H1 (cell line): ENCODE data around the gene CPXM2. TPM values are rescaled to one million over a fixed set of nuclear protein-coding genes. Genes with fewer than 3 reads are reported as not detected.

Experiments
- CTCF ChIA-PET: fragments of 300-600 bp; sonication (Branson Sonifier 250); formaldehyde crosslinking; loops from one replicate; lab custom pipeline; 2021; ENCODE audit not compliant: partially characterized antibody; lab: Charles Lee
- POLR2A ChIA-PET: fragments of 300-600 bp; sonication (Branson Sonifier 250); formaldehyde crosslinking; loops from one replicate; lab custom pipeline; 2021; ENCODE audit warnings: inconsistent platforms; ENCODE audit not compliant: partially characterized antibody; lab: Charles Lee
- DNase-seq, 2 experiments: peaks; one replicate each; pipeline versions ENCODE4 v3.0.0 to v3.0.0-alpha.2; 2010 to 2022; ENCODE audit warnings: low spot score in 2 of 2, low read depth in 1 of 2, mixed read lengths in 1 of 2
- FAIRE-seq: peaks from 2 replicates; lab custom pipeline; 2011; peaks lifted over from hg19 to GRCh38; lab: Jason Lieb, UNC
- H2AFZ ChIP-seq: 2 replicates; pipeline ENCODE4 v1.8.1; 2012; ENCODE audit warnings: low read length, inconsistent platforms
- H2AK5ac ChIP-seq: 2 replicates; pipeline ENCODE4 v1.6.1; 2013; ENCODE audit warnings: low read depth, low read length
- H2BK120ac ChIP-seq: replicated peaks from 2 replicates; pipeline ENCODE3; 2013; ENCODE audit warnings: low read depth, low read length, inconsistent platforms
- H2BK12ac ChIP-seq: 2 replicates; pipeline ENCODE4 v1.6.1; 2013; ENCODE audit warnings: low read depth, low read length
- H2BK15ac ChIP-seq: 2 replicates; pipeline ENCODE4 v1.6.1; 2013; ENCODE audit warnings: low read length
- H2BK20ac ChIP-seq: 2 replicates; pipeline ENCODE4 v1.6.1; 2013; ENCODE audit warnings: low read length
- H2BK5ac ChIP-seq: 2 replicates; pipeline ENCODE4 v1.6.1; 2013; ENCODE audit warnings: low read depth, low read length
- H3K14ac ChIP-seq: 2 replicates; pipeline ENCODE4 v1.6.1; 2013; ENCODE audit warnings: inconsistent platforms; ENCODE audit not compliant: insufficient read length
- H3K18ac ChIP-seq: 2 replicates; pipeline ENCODE4 v1.6.1; 2013; ENCODE audit warnings: low read length; ENCODE audit errors: extremely low read depth
- H3K23ac ChIP-seq: 2 replicates; pipeline ENCODE4 v1.6.1; 2013; ENCODE audit warnings: inconsistent platforms; ENCODE audit not compliant: insufficient read length
- H3K23me2 ChIP-seq: 2 replicates; pipeline ENCODE4 v1.6.1; 2013; ENCODE audit warnings: low read depth, low read length
- H3K27ac ChIP-seq: 2 replicates; pipeline ENCODE4 v1.6.1; 2011; ENCODE audit warnings: low read depth, low read length, inconsistent platforms
- H3K27me3 ChIP-seq, 4 experiments: replicated peaks in 1 of 4; 1 replicate in 1 of 4; 2 replicates in 3 of 4; pipeline versions ENCODE4 v1.6.1 to v1.8.1; 2011 to 2013; ENCODE audit warnings: low read length in 3 of 4, mild to moderate bottlenecking in 3 of 4, inconsistent platforms in 2 of 4, mixed read lengths in 2 of 4, moderate library complexity in 1 of 4; ENCODE audit not compliant: control insufficient read depth in 3 of 4, insufficient read depth in 3 of 4; ENCODE audit errors: extremely low read depth in 1 of 4
- H3K36me3 ChIP-seq, 4 experiments: 2 replicates each; pipeline versions ENCODE4 v1.6.1 to v1.8.1; 2011 to 2013; ENCODE audit warnings: mild to moderate bottlenecking in 4 of 4, low read length in 3 of 4, moderate library complexity in 2 of 4, control low read depth in 1 of 4, inconsistent platforms in 1 of 4; ENCODE audit not compliant: insufficient read depth in 4 of 4, control insufficient read depth in 2 of 4
- H3K4ac ChIP-seq: replicated peaks from 2 replicates; pipeline ENCODE3; 2013; ENCODE audit warnings: low read length, low read depth, mixed read lengths, inconsistent platforms; ENCODE audit not compliant: insufficient read length
- H3K4me1 ChIP-seq, 4 experiments: replicated peaks in 1 of 4; 1 replicate in 1 of 4; 2 replicates in 3 of 4; pipeline versions ENCODE4 v1.6.1 to v1.8.1; 2011 to 2013; ENCODE audit warnings: low read length in 3 of 4, inconsistent platforms in 2 of 4, mixed read lengths in 1 of 4; ENCODE audit not compliant: insufficient read depth in 4 of 4, control insufficient read depth in 3 of 4
- H3K4me2 ChIP-seq, 2 experiments: 2 replicates each; pipeline versions ENCODE4 v1.6.1 to v1.8.1; 2011 to 2013; ENCODE audit warnings: low read depth in 2 of 2, low read length in 2 of 2, control low read depth in 1 of 2, inconsistent platforms in 1 of 2, mild to moderate bottlenecking in 1 of 2; ENCODE audit not compliant: insufficient read depth in 1 of 2
- H3K4me3 ChIP-seq, 4 experiments: fragments of 200-600, 300-600 bp in 1 of 4; sonication (generic), shearing (Covaris generic), sonication (Bioruptor Twin) in 1 of 4; 2 replicates each; pipeline versions ENCODE4 v1.5.1 to v1.8.1; 2011 to 2016; ENCODE audit warnings: low read length in 4 of 4, low read depth in 3 of 4, control low read depth in 2 of 4, inconsistent platforms in 2 of 4, mild to moderate bottlenecking in 2 of 4, mixed read lengths in 1 of 4, moderate library complexity in 1 of 4; ENCODE audit not compliant: insufficient read depth in 2 of 4; ENCODE audit errors: extremely low read depth in 1 of 4
- H3K56ac ChIP-seq: replicated peaks from 2 replicates; pipeline ENCODE3; 2013; ENCODE audit warnings: low read depth, mild to moderate bottlenecking, mixed read lengths, low read length, inconsistent platforms; ENCODE audit not compliant: insufficient read length
- H3K79me1 ChIP-seq: 2 replicates; pipeline ENCODE4 v1.6.1; 2013; ENCODE audit warnings: low read depth, low read length, control low read depth
- H3K79me2 ChIP-seq, 2 experiments: 2 replicates each; pipeline versions ENCODE4 v1.6.1 to v1.8.1; 2012 to 2013; ENCODE audit warnings: low read length in 2 of 2, mild to moderate bottlenecking in 2 of 2, inconsistent platforms in 1 of 2; ENCODE audit not compliant: insufficient read depth in 2 of 2, control insufficient read depth in 1 of 2
- H3K9ac ChIP-seq, 4 experiments: replicated peaks in 1 of 4; 1 replicate in 1 of 4; 2 replicates in 3 of 4; pipeline versions ENCODE4 v1.6.1 to v1.8.1; 2011 to 2013; ENCODE audit warnings: low read depth in 3 of 4, low read length in 3 of 4, control low read depth in 2 of 4, mild to moderate bottlenecking in 2 of 4, moderate library complexity in 2 of 4, inconsistent platforms in 1 of 4; ENCODE audit errors: extremely low read depth in 1 of 4
- H3K9me3 ChIP-seq, 2 experiments: 2 replicates each; pipeline versions ENCODE4 v1.6.1 to v1.8.1; 2012 to 2013; ENCODE audit warnings: mild to moderate bottlenecking in 2 of 2, moderate library complexity in 2 of 2, control low read depth in 1 of 2, inconsistent platforms in 1 of 2, low read depth in 1 of 2, low read length in 1 of 2, mixed read lengths in 1 of 2; ENCODE audit not compliant: insufficient read depth in 2 of 2
- H4K20me1 ChIP-seq, 2 experiments: replicated peaks in 1 of 2; 2 replicates each; pipeline versions ENCODE3 to v1.8.1; 2011 to 2013; ENCODE audit warnings: inconsistent platforms in 2 of 2, low read length in 2 of 2, mild to moderate bottlenecking in 1 of 2; ENCODE audit not compliant: insufficient read depth in 2 of 2, control insufficient read depth in 1 of 2
- H4K5ac ChIP-seq: 2 replicates; pipeline ENCODE4 v1.6.1; 2013; ENCODE audit warnings: low read length, low read depth, mixed read lengths, inconsistent platforms; ENCODE audit not compliant: insufficient read length
- H4K8ac ChIP-seq: 2 replicates; pipeline ENCODE4 v1.8.0; 2013; ENCODE audit warnings: mild to moderate bottlenecking, moderate library complexity, low read length, inconsistent platforms; ENCODE audit not compliant: insufficient read depth; ENCODE audit errors: extremely low read depth
- H4K91ac ChIP-seq: replicated peaks from 2 replicates; pipeline ENCODE3; 2013; ENCODE audit warnings: low read length, mixed read lengths, inconsistent platforms; ENCODE audit not compliant: insufficient read length
- TAF7 ChIP-seq: optimal IDR thresholded peaks from 2 replicates; pipeline ENCODE3; 2011; ENCODE audit warnings: low read depth, mild to moderate bottlenecking, inconsistent platforms, low read length, moderate library complexity, borderline replicate concordance
- TBP ChIP-seq: IDR thresholded peaks from 2 replicates; pipeline ENCODE4 v1.6.1; 2011; ENCODE audit warnings: low read depth, low read length, improper control_type of control experiment
- WGBS, 2 experiments: shearing (Covaris generic) in 1 of 2; methylation state at CpG; one replicate each; pipeline versions ENCODE4 v1.1.6 to v1.1.7; 2013 to 2015; ENCODE audit warnings: low lambda C conversion rate in 2 of 2, mixed read lengths in 2 of 2, inconsistent platforms in 1 of 2, low coverage in 1 of 2, missing lambda C conversion rate in 1 of 2; ENCODE audit not compliant: insufficient replicate concordance in 2 of 2, insufficient coverage in 1 of 2, insufficient read length in 1 of 2; ENCODE audit errors: extremely low coverage in 1 of 2, missing lambda C conversion rate in 1 of 2; 5-methylcytosine and 5-hydroxymethylcytosine counted together
- polyA plus RNA-seq, 7 experiments: library from polyadenylated mRNA; depleted of rRNA in 3 of 7; stranded (reverse) in 5 of 7; unstranded in 2 of 7; fragments of >200 nt in 5 of 7; fragments of 200-250 nt in 2 of 7; gene quantifications; 1 replicate in 5 of 7; 2 replicates in 1 of 7; 4 replicates in 1 of 7; pipeline versions ENCODE4 v1.2.1 to v1.2.3, GENCODE V29; 2011 to 2013; ENCODE audit warnings: missing spikeins in 2 of 7, mixed read lengths in 2 of 7
- total RNA-seq: library from RNA; stranded (reverse); fragmentation: NEBNext Ultra II Directional; extraction: Animal tissue kit (Norgen Biotek cat#: 25700); gene quantifications from 2 replicates; pipeline ENCODE4 v1.2.1, GENCODE V29; 2021

CPXM2 gene
- total and polyA plus RNA-seq, 2 of the 8 experiments (the other 6 are each of a cell fraction or from before 2014, with no cell fraction given), result 2.4 to 2.9 TPM

DNA sequence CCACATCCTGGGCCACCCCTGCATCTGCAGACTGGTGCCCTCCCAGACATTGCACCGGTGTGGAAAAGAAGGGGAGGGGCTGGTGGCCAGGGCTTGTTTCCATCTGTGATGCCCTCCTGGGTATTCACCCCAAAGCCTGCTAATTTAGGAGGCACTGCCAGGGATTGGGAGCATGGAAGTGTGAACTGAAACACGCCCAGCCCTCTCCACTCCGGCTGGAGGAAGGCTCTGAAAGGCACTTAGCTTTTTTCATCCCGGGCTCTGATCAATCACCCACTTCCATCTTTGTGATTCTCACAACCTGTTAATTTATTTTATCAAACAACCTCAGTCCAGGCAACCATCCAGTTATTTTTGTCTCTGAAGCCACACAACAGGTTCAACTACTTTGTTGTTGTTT is 20.9 kb upstream of the CPXM2 start:
- no peak overlapping the region for H3K4ac ChIP-seq
- no peak overlapping the region for H3K9ac ChIP-seq
- peaks cover 3% of the 10 kb centered on the region; the same call in 1 of the 2 replicates for H3K23me2 ChIP-seq
- H4K8ac ChIP-seq, result no peak overlapping the region
- no peak overlapping the region for H3K27ac ChIP-seq
- no peaks in the 10 kb centered on the region for H3K79me1 ChIP-seq
- no peak overlapping the region for H2BK12ac ChIP-seq
- POLR2A ChIA-PET, result interaction anchor here (1.5 kb wide), 1 partner anchor 15 kb away, joined by 4 read pairs; no protein-coding TSS in a partner anchor
- H3K79me2 ChIP-seq, result no peaks in the 10 kb centered on the region
- no peak overlapping the region for H4K5ac ChIP-seq
- H3K4me3 ChIP-seq, result no peak overlapping the region
- no peak overlapping the region for H2BK5ac ChIP-seq
- H3K23ac ChIP-seq, result no peak overlapping the region
- no peaks in the 10 kb centered on the region for H3K9me3 ChIP-seq
- no peak for DNase-seq
- H3K36me3 ChIP-seq, result no peaks in the 10 kb centered on the region
- H2BK20ac ChIP-seq, result no peak overlapping the region
- no peak overlapping the region for H3K14ac ChIP-seq
- WGBS, 2 experiments, result 80% methylated on average over 4 of the region's 4 CpGs; no CpG with 5 or more reads in 1 of the 2 experiments
- FAIRE-seq, result no peak
- H2AFZ ChIP-seq, result no peak overlapping the region
- no peak overlapping the region for H2BK120ac ChIP-seq
- H4K20me1 ChIP-seq, result no peaks in the 10 kb centered on the region
- H4K91ac ChIP-seq, result no peak overlapping the region
- no peak overlapping the region for H3K56ac ChIP-seq
- TF ChIP-seq TBP (no peak), TAF7 (no peak)
- no peak overlapping the region for H3K18ac ChIP-seq
- no peak overlapping the region for H3K4me2 ChIP-seq
- CTCF ChIA-PET, result interaction anchor here (0.8 to 5.4 kb wide), 7 partner anchors 9 to 249 kb away, joined by 3 to 24 read pairs (median 5); no protein-coding TSS in a partner anchor
- H3K4me1 ChIP-seq, result peaks cover 0 to 11% (median 5%) of the 10 kb centered on the region in 4 experiments; a peak in 6 of 7 replicates
- H2AK5ac ChIP-seq, result no peak overlapping the region
- no peaks in the 10 kb centered on the region; a peak in 1 of 7 replicates for H3K27me3 ChIP-seq
- H2BK15ac ChIP-seq, result no peak overlapping the region
